ENCODE measurements around the gene FBXL13. TPM values are rescaled to one million over a fixed set of nuclear protein-coding genes. Genes with fewer than 3 reads are reported as not detected.
"Not testable (repeated sequence)": the region's sequence is repeated elsewhere in the genome, so short reads cannot be mapped to it uniquely, and the experiment has no call there.

FBXL13 gene
- total RNA-seq, 1 donor = 1.9 TPM

GRCh38 chr7:102912742-102913141, 161.9 kb downstream of the FBXL13 start, which contains the start of gene LRRC17:
Gene LRRC17 (plus strand): TSS chr7:102913000. CDS start chr7:102933914, 20,914 bp downstream.
- H3K27me3 ChIP-seq (ENCODE audit: insufficient read depth, low read length) = no peaks in the 10 kb centered on the region
- no peaks in the 10 kb centered on the region for H3K9me3 ChIP-seq (ENCODE audit: low read depth, low read length)
- H3K4me1 ChIP-seq (ENCODE audit: insufficient read depth, low read length) = peaks cover 6% of the 10 kb centered on the region
- H3K4me3 ChIP-seq (ENCODE audit: low read length) = no peak within 1 kb of the TSS

GRCh38 chr7:102908676-102909075, 165.9 kb downstream of the FBXL13 start:
- Histone ChIP-seq H3K4me1 (ENCODE audit: insufficient read depth, low read length) (peaks cover 6% of the 10 kb centered on the region), H3K4me3 (ENCODE audit: low read length) (no peak overlapping the region), H3K27me3 (ENCODE audit: insufficient read depth, low read length) (no peaks in the 10 kb centered on the region), H3K9me3 (ENCODE audit: low read depth, low read length) (no peaks in the 10 kb centered on the region)

DNA sequence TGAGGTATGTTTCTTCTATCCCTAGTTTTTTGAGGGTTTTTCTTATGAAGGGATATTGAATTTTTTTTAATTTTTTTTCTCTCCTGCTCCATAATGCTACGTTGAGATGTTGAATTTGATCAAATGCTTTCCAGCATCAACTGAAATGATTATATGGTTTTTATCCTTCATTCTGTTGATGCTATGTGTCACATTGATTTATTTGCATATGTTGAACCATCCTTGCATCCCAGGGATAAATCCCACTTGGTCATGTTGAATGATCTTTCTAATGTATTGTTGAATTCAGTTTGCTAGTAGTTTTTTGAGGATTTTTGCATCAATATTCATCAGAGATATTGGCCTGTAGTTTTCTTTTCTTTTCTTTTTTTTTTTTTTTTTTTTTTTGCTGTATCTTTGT, 171.0 kb downstream of the FBXL13 start:
- H3K4me3 ChIP-seq (ENCODE audit: low read length); H3K9me3 ChIP-seq (ENCODE audit: low read depth, low read length); H3K27me3 ChIP-seq (ENCODE audit: insufficient read depth, low read length): not testable (repeated sequence)
- H3K4me1 ChIP-seq (ENCODE audit: insufficient read depth, low read length) = peaks cover 10% of the 10 kb centered on the region

- H3K4me3 ChIP-seq (ENCODE audit: low read length) = not testable (repeated sequence)
Measured at GRCh38 chr7:102902052-102902451, 172.5 kb downstream of the FBXL13 start.

DNA sequence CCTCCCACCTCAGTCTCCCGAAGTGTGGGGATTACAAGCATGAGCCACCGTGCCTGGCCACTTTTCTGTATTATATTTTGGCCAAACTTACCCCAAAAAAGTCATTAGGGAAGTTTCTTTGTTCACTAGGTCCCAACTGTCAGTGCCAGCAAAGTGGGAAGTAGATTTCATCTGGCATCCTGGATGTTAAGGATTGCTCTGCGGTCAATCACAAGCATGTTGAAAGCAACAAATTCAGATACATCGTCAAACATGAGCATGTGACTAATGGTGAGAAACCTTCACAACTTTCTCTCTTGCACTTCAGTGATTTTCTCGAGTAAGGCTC, 176.1 kb downstream of the FBXL13 start:
- Histone ChIP-seq H3K4me1 (ENCODE audit: insufficient read depth, low read length) (peaks cover 23% of the 10 kb centered on the region), H3K9me3 (ENCODE audit: low read depth, low read length) (no peaks in the 10 kb centered on the region), H3K4me3 (ENCODE audit: low read length) (no peak overlapping the region), H3K27me3 (ENCODE audit: insufficient read depth, low read length) (no peaks in the 10 kb centered on the region)

More at GRCh38 chr7:102902052-102902451, 172.5 kb downstream of the FBXL13 start:
- not testable (repeated sequence) for H3K9me3 ChIP-seq (ENCODE audit: low read depth, low read length); H3K27me3 ChIP-seq (ENCODE audit: insufficient read depth, low read length)
- H3K4me1 ChIP-seq (ENCODE audit: insufficient read depth, low read length) = peaks cover 18% of the 10 kb centered on the region

GRCh38 chr7:102897856-102898531, 176.6 kb downstream of the FBXL13 start:
- H3K27me3 ChIP-seq (ENCODE audit: insufficient read depth, low read length) = no peaks in the 10 kb centered on the region
- H3K9me3 ChIP-seq (ENCODE audit: low read depth, low read length) = no peaks in the 10 kb centered on the region
- no peak overlapping the region for H3K4me3 ChIP-seq (ENCODE audit: low read length)
- H3K4me1 ChIP-seq (ENCODE audit: insufficient read depth, low read length) = peaks cover 26% of the 10 kb centered on the region

GRCh38 chr7:102897211-102897631, 177.4 kb downstream of the FBXL13 start:
- H3K27me3 ChIP-seq (ENCODE audit: insufficient read depth, low read length) = no peaks in the 10 kb centered on the region
- H3K9me3 ChIP-seq (ENCODE audit: low read depth, low read length) = no peaks in the 10 kb centered on the region
- H3K4me3 ChIP-seq (ENCODE audit: low read length) = no peak overlapping the region
- H3K4me1 ChIP-seq (ENCODE audit: insufficient read depth, low read length) = peaks cover 32% of the 10 kb centered on the region

- no peaks in the 10 kb centered on the region for H3K27me3 ChIP-seq (ENCODE audit: insufficient read depth, low read length)
- peaks cover 32% of the 10 kb centered on the region for H3K4me1 ChIP-seq (ENCODE audit: insufficient read depth, low read length)
- H3K4me3 ChIP-seq (ENCODE audit: low read length) = no peak overlapping the region
- no peaks in the 10 kb centered on the region for H3K9me3 ChIP-seq (ENCODE audit: low read depth, low read length)
Measured at GRCh38 chr7:102896585-102896984, 178.0 kb downstream of the FBXL13 start.

GRCh38 chr7:102895602-102896001, 179.0 kb downstream of the FBXL13 start:
- H3K4me3 ChIP-seq (ENCODE audit: low read length) = no peak overlapping the region
- H3K27me3 ChIP-seq (ENCODE audit: insufficient read depth, low read length) = no peaks in the 10 kb centered on the region
- H3K4me1 ChIP-seq (ENCODE audit: insufficient read depth, low read length) = peaks cover 38% of the 10 kb centered on the region
- no peaks in the 10 kb centered on the region for H3K9me3 ChIP-seq (ENCODE audit: low read depth, low read length)

GRCh38 chr7:102892631-102893278, 181.8 kb downstream of the FBXL13 start:
- Histone ChIP-seq H3K9me3 (ENCODE audit: low read depth, low read length) (no peaks in the 10 kb centered on the region), H3K27me3 (ENCODE audit: insufficient read depth, low read length) (no peaks in the 10 kb centered on the region), H3K4me1 (ENCODE audit: insufficient read depth, low read length) (peaks cover 26% of the 10 kb centered on the region), H3K4me3 (ENCODE audit: low read length) (no peak overlapping the region)

DNA sequence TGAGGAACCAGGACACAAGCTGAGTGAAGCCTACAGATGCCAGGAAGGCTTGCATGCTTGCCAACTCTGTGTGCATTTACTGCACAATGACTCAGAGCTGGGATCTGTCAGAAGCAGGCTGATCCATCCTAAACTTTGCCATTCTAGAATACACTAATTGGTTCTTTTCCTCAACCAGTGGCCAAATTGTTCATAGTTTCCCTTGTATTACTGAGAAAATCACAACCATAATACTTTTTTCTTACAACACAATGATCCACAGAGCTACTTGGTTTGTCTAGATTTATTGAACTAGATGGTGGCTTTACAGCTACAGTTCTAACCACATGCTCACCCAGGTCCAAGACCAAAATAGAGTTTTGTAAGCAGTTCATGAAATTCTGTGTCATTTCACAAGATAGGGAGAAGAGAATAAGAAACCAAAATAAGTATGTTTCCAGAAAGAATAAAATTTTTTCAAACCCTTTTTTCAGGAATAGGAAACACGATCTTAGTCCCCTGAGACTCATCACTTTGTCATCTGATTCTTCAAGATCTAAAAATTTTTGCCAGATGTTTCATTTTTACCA, 182.8 kb downstream of the FBXL13 start:
- Histone ChIP-seq H3K4me3 (ENCODE audit: low read length) (no peak overlapping the region), H3K27me3 (ENCODE audit: insufficient read depth, low read length) (no peaks in the 10 kb centered on the region), H3K9me3 (ENCODE audit: low read depth, low read length) (no peaks in the 10 kb centered on the region), H3K4me1 (ENCODE audit: insufficient read depth, low read length) (peaks cover 25% of the 10 kb centered on the region)

DNA sequence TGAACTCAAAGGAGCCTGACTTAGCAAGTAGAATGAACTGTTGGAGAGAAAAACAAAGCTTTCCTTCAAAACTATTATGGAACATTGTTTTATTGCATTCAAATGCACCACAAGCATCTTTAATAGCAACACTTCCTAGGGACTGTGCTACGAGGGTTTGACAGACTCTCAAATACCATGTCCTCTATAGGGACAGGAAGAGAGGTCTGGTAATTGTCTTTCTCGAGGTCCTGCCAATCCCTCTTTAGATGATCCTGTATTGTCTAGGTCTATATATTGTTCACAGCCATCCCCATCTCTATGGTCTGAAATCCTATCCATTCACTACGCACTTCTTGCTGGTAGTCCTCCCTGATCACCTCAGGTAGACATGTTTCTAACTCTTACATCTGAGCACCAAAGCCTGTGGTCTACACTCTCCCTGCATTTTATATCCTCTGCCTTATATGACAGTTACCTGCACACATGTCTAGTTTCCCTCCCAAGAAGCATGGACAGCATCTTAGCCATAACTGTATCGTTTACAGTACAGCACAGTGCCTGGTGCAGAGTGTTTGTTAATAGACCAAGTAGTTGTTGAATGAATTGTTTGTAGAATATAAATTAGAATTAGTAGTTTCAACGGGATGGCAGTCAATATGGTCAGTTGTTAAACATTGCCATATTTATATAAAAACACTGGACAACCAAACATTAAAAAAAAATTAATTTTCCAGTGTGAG, 183.5 kb downstream of the FBXL13 start:
- peaks cover 25% of the 10 kb centered on the region for H3K4me1 ChIP-seq (ENCODE audit: insufficient read depth, low read length)
- no peak overlapping the region for H3K4me3 ChIP-seq (ENCODE audit: low read length)
- H3K27me3 ChIP-seq (ENCODE audit: insufficient read depth, low read length) = no peaks in the 10 kb centered on the region
- no peaks in the 10 kb centered on the region for H3K9me3 ChIP-seq (ENCODE audit: low read depth, low read length)

- Histone ChIP-seq H3K9me3 (ENCODE audit: low read depth, low read length) (no peaks in the 10 kb centered on the region), H3K27me3 (ENCODE audit: insufficient read depth, low read length) (no peaks in the 10 kb centered on the region), H3K4me1 (ENCODE audit: insufficient read depth, low read length) (peaks cover 25% of the 10 kb centered on the region), H3K4me3 (ENCODE audit: low read length) (no peak overlapping the region)
Measured at GRCh38 chr7:102890292-102890970, 184.2 kb downstream of the FBXL13 start.

- peaks cover 25% of the 10 kb centered on the region for H3K4me1 ChIP-seq (ENCODE audit: insufficient read depth, low read length)
- no peaks in the 10 kb centered on the region for H3K27me3 ChIP-seq (ENCODE audit: insufficient read depth, low read length)
- H3K4me3 ChIP-seq (ENCODE audit: low read length) = no peak overlapping the region
- no peaks in the 10 kb centered on the region for H3K9me3 ChIP-seq (ENCODE audit: low read depth, low read length)
Measured at GRCh38 chr7:102889851-102890250, 184.7 kb downstream of the FBXL13 start.
